Neuronal stem cell (in vitro differentiated cells): Measurements from ENCODE around the gene GPSM3.

ENCODE experiments used
- DNase-seq: peaks from one replicate; pipeline ENCODE4 v3.0.0-alpha.2; 2013; ENCODE audit warnings: low spot score
- H2AFZ ChIP-seq: one replicate; pipeline ENCODE4 v1.6.1; 2013; ENCODE audit warnings: mild to moderate bottlenecking, low read length, inconsistent platforms
- H2AK5ac ChIP-seq: 2 replicates; pipeline ENCODE4 v1.6.1; 2013; ENCODE audit warnings: low read depth, mild to moderate bottlenecking, inconsistent platforms, low read length, moderate library complexity, mixed read lengths
- H2BK120ac ChIP-seq: 2 replicates; pipeline ENCODE4 v1.6.1; 2013; ENCODE audit warnings: low read depth, mild to moderate bottlenecking, inconsistent platforms, low read length, moderate library complexity, mixed read lengths
- H2BK12ac ChIP-seq: one replicate; pipeline ENCODE4 v1.6.1; 2013; ENCODE audit warnings: low read length, inconsistent platforms
- H2BK15ac ChIP-seq: 2 replicates; pipeline ENCODE4 v1.6.1; 2013; ENCODE audit warnings: mild to moderate bottlenecking, low read length, inconsistent platforms, mixed read lengths
- H2BK5ac ChIP-seq: one replicate; pipeline ENCODE4 v1.6.1; 2013; ENCODE audit warnings: inconsistent platforms, mild to moderate bottlenecking, low read length, moderate library complexity
- H3K14ac ChIP-seq: one replicate; pipeline ENCODE4 v1.6.1; 2013; ENCODE audit warnings: low read length, inconsistent platforms
- H3K18ac ChIP-seq: 2 replicates; pipeline ENCODE4 v1.6.1; 2013; ENCODE audit warnings: low read length, inconsistent platforms
- H3K23ac ChIP-seq: 2 replicates; pipeline ENCODE4 v1.6.1; 2013; ENCODE audit warnings: low read depth, mild to moderate bottlenecking, mixed read lengths, low read length, inconsistent platforms; ENCODE audit not compliant: poor library complexity
- H3K27ac ChIP-seq: replicated peaks from 3 replicates; pipeline ENCODE4 v1.5.1; 2013; ENCODE audit warnings: low read length, inconsistent platforms
- H3K27me3 ChIP-seq, 3 experiments: 2 replicates each; pipeline ENCODE4 v1.6.1; 2013; ENCODE audit warnings: low read length in 3 of 3, mild to moderate bottlenecking in 2 of 3, inconsistent platforms in 1 of 3, low read depth in 1 of 3, mixed read lengths in 1 of 3, moderate library complexity in 1 of 3; ENCODE audit not compliant: control insufficient read depth in 3 of 3, insufficient read depth in 3 of 3
- H3K36me3 ChIP-seq, 2 donors: replicated peaks in 1 of 2; 2 replicates each; pipeline ENCODE4 v1.6.1; 2013; ENCODE audit warnings: low read length in 2 of 2; ENCODE audit not compliant: control insufficient read depth in 2 of 2, insufficient read depth in 2 of 2
- H3K4ac ChIP-seq: 2 replicates; pipeline ENCODE4 v1.6.1; 2013; ENCODE audit warnings: inconsistent platforms, mild to moderate bottlenecking, low read length, moderate library complexity
- H3K4me1 ChIP-seq, 2 donors: 1 replicate in 1 of 2; 2 replicates in 1 of 2; pipeline ENCODE4 v1.6.1; 2013; ENCODE audit warnings: low read length in 2 of 2, low read depth in 1 of 2; ENCODE audit not compliant: control insufficient read depth in 2 of 2, insufficient read depth in 1 of 2
- H3K4me2 ChIP-seq: one replicate; pipeline ENCODE4 v1.6.1; 2013; ENCODE audit warnings: mild to moderate bottlenecking, low read length, inconsistent platforms; ENCODE audit not compliant: insufficient read depth, poor library complexity, severe bottlenecking
- H3K4me3 ChIP-seq, 2 donors: 2 replicates each; pipeline ENCODE4 v1.5.1; 2013; ENCODE audit warnings: low read length in 2 of 2, mild to moderate bottlenecking in 2 of 2, inconsistent platforms in 1 of 2, moderate library complexity in 1 of 2
- H3K79me1 ChIP-seq: one replicate; pipeline ENCODE4 v1.6.1; 2013; ENCODE audit warnings: low read depth, mild to moderate bottlenecking, inconsistent platforms, low read length, moderate library complexity
- H3K9ac ChIP-seq: one replicate; pipeline ENCODE4 v1.6.1; 2013; ENCODE audit warnings: mild to moderate bottlenecking, low read depth, low read length, inconsistent platforms; ENCODE audit not compliant: poor library complexity
- H3K9me3 ChIP-seq, 2 donors: replicated peaks in 1 of 2; 2 replicates each; pipeline versions ENCODE3 to v1.6.1; 2013; ENCODE audit warnings: low read length in 2 of 2, mild to moderate bottlenecking in 2 of 2, inconsistent platforms in 1 of 2, low read depth in 1 of 2, mixed read lengths in 1 of 2, moderate library complexity in 1 of 2; ENCODE audit not compliant: control insufficient read depth in 2 of 2, insufficient read depth in 1 of 2
- H4K8ac ChIP-seq: one replicate; pipeline ENCODE4 v1.6.1; 2013; ENCODE audit warnings: low read depth, mild to moderate bottlenecking, inconsistent platforms, low read length, moderate library complexity
- H4K91ac ChIP-seq: one replicate; pipeline ENCODE4 v1.6.1; 2013; ENCODE audit warnings: low read length, low read depth, mild to moderate bottlenecking, inconsistent platforms; ENCODE audit not compliant: poor library complexity
- WGBS, 2 donors: extraction: QIAGEN DNeasy Blood & Tissue Kit; methylation state at CpG; one replicate each; pipeline ENCODE4 v1.1.7; 2013; ENCODE audit warnings: missing lambda C conversion rate in 2 of 2, mixed read lengths in 1 of 2; ENCODE audit not compliant: insufficient read length in 2 of 2, insufficient replicate concordance in 1 of 2; ENCODE audit errors: extremely low coverage in 2 of 2; 5-methylcytosine and 5-hydroxymethylcytosine counted together

Gene GPSM3

DNA sequence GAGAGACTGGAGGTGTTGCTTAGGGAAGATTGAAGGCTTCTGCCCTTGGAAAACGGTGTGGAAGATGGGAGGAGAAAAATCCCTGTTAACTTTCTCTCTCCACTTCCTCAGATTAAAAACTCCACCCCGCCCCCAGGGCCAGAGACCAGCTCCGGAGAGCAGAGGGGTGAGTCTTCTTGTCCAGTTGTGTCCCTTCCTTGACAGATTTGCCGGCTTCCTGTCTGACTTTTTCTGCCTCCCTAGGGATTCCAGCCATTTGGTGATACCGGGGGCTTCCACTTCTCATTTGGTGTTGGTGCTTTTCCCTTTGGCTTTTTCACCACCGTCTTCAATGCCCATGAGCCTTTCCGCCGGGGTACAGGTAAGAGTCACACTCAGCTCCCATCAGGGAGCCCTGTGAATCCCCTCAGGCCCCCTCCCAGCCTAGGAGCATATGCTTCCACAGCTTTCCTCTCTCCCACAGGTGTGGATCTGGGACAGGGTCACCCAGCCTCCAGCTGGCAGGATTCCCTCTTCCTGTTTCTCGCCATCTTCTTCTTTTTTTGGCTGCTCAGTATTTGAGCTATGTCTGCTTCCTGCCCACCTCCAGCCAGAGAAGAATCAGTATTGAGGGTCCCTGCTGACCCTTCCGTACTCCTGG lies 12.6 kb downstream of the GPSM3 start:
- WGBS, 2 donors, result no CpG with 5 or more reads among the region's 10 CpGs
- Histone ChIP-seq H2BK5ac (no peak overlapping the region), H3K9ac (no peak overlapping the region), H3K9me3 (no peaks in the 10 kb centered on the region), H2BK12ac (no peak overlapping the region), H3K4me2 (no peak overlapping the region), H3K4me3 (no peak overlapping the region), H3K79me1 (no peaks in the 10 kb centered on the region), H3K14ac (no peak overlapping the region), H4K8ac (no peak overlapping the region), H2AK5ac (no peak overlapping the region), H3K4me1 (peaks cover 8 to 12% of the 10 kb centered on the region in 2 donors), H3K27ac (no peak overlapping the region), H2AFZ (no peak overlapping the region), H4K91ac (no peak overlapping the region), H3K36me3 (peaks cover 25 to 47% of the 10 kb centered on the region in 2 donors), H3K23ac (no peak overlapping the region), H3K27me3 (no peaks in the 10 kb centered on the region), H3K18ac (no peak overlapping the region), H3K4ac (no peak overlapping the region), H2BK15ac (no peak overlapping the region), H2BK120ac (no peak overlapping the region)
- DNase-seq, result no peak

DNA sequence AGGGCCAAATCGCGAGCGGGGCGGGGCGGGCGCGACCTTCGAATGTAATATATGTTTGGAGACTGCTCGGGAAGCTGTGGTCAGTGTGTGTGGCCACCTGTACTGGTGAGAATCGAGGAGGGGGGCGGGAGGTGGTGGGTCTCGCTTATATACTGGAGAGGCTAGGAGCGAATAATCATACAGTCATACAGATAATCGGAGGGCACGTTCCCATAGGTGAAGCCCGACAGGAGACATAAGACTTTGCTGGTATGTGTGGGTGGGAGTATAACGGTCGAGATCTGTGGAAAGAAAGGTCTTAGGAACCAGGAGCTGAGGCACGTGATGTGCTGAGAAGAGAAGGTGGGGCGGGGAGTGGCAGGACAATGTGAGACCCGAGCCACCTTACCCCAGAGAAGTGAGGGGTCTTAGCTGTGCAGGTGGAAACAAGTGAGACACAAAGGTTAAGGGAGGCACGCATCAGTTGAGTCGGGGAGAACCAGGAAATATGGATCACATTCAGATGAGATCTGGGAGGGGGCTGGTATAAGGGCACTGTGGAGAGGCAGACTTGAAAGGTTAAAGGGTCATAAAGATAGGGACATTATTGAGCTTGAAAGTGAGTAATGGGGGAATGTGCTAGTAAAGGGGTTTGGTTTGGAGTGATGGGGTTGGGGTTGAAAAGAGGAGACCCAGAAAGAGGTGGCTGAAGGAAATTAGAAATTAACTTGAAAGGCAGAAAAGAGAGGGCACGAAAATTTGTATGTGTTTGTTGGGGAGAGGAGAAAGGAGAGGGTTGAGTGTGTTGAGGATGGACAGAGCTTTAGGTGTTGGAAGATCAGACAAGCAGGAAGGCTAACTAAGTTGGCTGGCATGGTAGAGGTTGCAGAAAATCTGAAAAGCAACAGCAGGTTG lies 13.6 kb downstream of the GPSM3 start:
- Histone ChIP-seq H3K27me3 (no peaks in the 10 kb centered on the region), H3K23ac (peak overlapping the region; percentile 39), H2BK12ac (no peak overlapping the region), H3K27ac (peak overlapping the region; percentile 45), H2BK15ac (peak overlapping the region; percentile 1), H2BK5ac (peak overlapping the region; percentile 84), H3K4me1 (peaks cover 9 to 16% of the 10 kb centered on the region in 2 donors), H3K4me3 (peak overlapping the region; percentile 72 to 86), H3K14ac (no peak overlapping the region), H3K9me3 (no peaks in the 10 kb centered on the region), H4K8ac (no peak overlapping the region), H2AFZ (peak overlapping the region; percentile 48), H3K79me1 (peaks cover 3% of the 10 kb centered on the region), H3K9ac (peak overlapping the region; percentile 78), H3K36me3 (peaks cover 25 to 48% of the 10 kb centered on the region in 2 donors), H2AK5ac (no peak overlapping the region), H2BK120ac (no peak overlapping the region), H3K4me2 (peak overlapping the region; percentile 63), H3K4ac (no peak overlapping the region), H4K91ac (no peak overlapping the region), H3K18ac (peak overlapping the region; percentile 58)
- 100% methylated on average over 1 of the region's 24 CpGs for WGBS, 2 donors
- no peak for DNase-seq

DNA sequence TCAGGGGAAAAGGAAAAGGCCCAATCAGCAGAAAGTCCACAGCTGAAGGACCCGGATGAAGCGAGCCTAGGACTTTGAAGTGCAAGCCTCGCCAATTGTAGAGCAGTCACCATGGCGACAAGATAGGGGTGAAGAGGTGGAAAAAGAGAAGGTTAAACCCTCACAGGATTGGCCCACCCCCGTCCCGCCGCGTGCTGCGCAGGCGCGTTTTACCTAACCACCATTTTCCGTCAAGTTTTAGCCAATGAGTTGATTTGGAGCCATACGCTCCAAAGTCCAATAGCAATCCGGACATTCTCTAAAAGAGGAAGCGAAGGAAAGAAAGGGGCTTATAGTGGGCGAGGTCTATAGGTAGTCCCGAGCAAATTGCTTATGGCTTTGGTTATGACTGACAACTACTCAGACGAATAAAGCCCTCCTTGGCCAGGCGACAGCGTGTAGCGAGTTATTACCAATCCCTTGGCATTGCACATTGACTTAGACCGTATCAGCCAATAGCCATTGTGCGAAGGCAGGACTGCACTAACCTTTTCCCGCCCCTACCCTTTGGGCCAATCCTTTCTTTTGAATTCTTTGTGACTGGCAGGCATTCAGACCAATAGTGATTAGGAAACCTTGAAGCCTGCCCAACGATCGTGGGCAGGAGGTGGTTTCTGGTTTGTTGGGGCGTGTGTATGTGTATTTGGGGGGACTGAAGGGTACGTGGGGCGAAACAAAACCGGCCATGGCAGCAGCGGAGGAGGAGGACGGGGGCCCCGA lies 14.5 kb downstream of the GPSM3 start, which contains the start of gene RNF5:
RNF5 (plus strand) TSS at position 618 of the 759 bp plus-strand sequence; CDS start at position 725, 107 bp downstream.
- H3K36me3 ChIP-seq, result peaks cover 18 to 44% of the 10 kb centered on the region in 2 donors
- H2AK5ac ChIP-seq, result no peak within 1 kb of the TSS
- no peak within 1 kb of the TSS for H4K8ac ChIP-seq
- peak within 1 kb of the TSS; percentile 72 to 86 for H3K4me3 ChIP-seq
- H2BK12ac ChIP-seq, result no peak within 1 kb of the TSS
- DNase-seq, result peak; percentile 100
- peaks cover 3% of the 10 kb centered on the region for H3K79me1 ChIP-seq
- no CpG with 5 or more reads among the region's 33 CpGs for WGBS, 2 donors
- peak within 1 kb of the TSS; percentile 58 for H3K18ac ChIP-seq
- peak within 1 kb of the TSS; percentile 55 for H2AFZ ChIP-seq
- H4K91ac ChIP-seq, result no peak within 1 kb of the TSS
- no peak within 1 kb of the TSS for H2BK120ac ChIP-seq
- no peaks in the 10 kb centered on the region for H3K27me3 ChIP-seq
- H3K27ac ChIP-seq, result peak within 1 kb of the TSS; percentile 99
- peak within 1 kb of the TSS; percentile 84 for H2BK5ac ChIP-seq
- H3K4me2 ChIP-seq, result peak within 1 kb of the TSS; percentile 68
- peak within 1 kb of the TSS; percentile 39 for H3K23ac ChIP-seq
- H3K4ac ChIP-seq, result no peak within 1 kb of the TSS
- H2BK15ac ChIP-seq, result peak within 1 kb of the TSS; percentile 1
- peaks cover 9 to 16% of the 10 kb centered on the region in 2 donors for H3K4me1 ChIP-seq
- H3K9ac ChIP-seq, result peak within 1 kb of the TSS; percentile 78
- H3K9me3 ChIP-seq, result no peaks in the 10 kb centered on the region
- H3K14ac ChIP-seq, result no peak within 1 kb of the TSS
